ENCODE results near the gene SS18L1. TPM values are rescaled to one million over a fixed set of nuclear protein-coding genes. Genes with fewer than 3 reads are reported as not detected.

The SS18L1 gene
- total RNA-seq, 1 donor from 2014 or later = 16.3 TPM

DNA sequence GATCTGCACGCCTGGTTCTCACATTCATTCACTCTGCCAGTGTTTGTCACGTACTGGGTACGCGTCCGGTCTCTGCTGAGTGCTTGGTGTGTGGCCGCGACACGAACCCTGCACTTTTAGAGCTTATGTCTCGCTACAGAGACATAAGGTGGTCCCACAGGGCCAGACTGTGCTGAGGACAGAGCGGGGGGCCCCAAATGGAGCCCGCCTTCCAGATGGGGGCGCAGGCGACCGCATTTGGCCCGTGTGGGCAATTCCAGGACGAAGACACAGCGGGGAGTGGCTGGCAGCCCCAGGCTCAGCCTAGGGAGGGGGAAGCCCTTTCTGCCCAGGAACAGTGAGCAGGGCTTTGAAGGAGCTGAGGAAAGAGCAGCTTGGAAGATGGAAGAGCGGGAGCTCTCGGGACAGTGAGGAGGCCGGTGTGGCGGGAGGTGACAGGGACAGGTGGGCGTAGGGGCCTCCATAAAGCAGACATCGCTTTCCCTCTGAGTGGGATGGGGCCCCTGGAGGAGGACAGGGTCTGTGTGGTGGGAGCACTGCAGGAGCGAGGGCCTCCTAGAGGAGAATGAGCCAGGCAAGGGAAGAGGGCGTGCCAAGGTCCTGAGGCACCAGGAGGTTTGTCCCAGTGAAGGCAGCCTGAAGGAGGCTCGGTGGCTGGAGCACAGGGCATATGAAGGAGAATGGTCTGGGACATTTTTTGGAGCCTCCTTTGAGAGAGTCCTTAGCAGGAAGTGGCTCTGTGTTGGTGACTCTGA, 31.5 kb downstream of the SS18L1 start:
- Histone ChIP-seq H3K9ac (ENCODE audit: low read length) (no peak overlapping the region), H4K20me1 (ENCODE audit: insufficient read depth, low read length) (no peaks in the 10 kb centered on the region), H3K36me3 (ENCODE audit: insufficient read depth, low read length) (peaks cover 12% of the 10 kb centered on the region), H3K79me2 (ENCODE audit: insufficient read depth, low read length) (no peaks in the 10 kb centered on the region), H3K27ac (ENCODE audit: low read depth, low read length) (no peak overlapping the region), H3K4me1 (ENCODE audit: insufficient read depth, low read length) (no peaks in the 10 kb centered on the region), H3K27me3 (ENCODE audit: insufficient read depth, low read length) (no peaks in the 10 kb centered on the region), H3K9me3 (ENCODE audit: insufficient read depth, low read depth, low read length) (no peaks in the 10 kb centered on the region), H3K4me2 (ENCODE audit: low read length) (no peak overlapping the region), H2AFZ (ENCODE audit: low read depth, low read length) (no peak overlapping the region), H3K4me3 (ENCODE audit: insufficient read depth, low read depth, low read length) (no peak overlapping the region)
- FAIRE-seq = no peak
- DNase-seq (ENCODE audit: low read depth) = no peak
- Mint-ChIP-seq H3K4me3 (ENCODE audit: unreplicated experiment) (no peak overlapping the region), H3K9me3 (ENCODE audit: unreplicated experiment) (no peaks in the 10 kb centered on the region), H3K27ac (ENCODE audit: unreplicated experiment) (no peak overlapping the region), H3K36me3 (ENCODE audit: low read depth, unreplicated experiment) (peaks cover 7% of the 10 kb centered on the region), H3K4me1 (ENCODE audit: low read depth, unreplicated experiment) (no peaks in the 10 kb centered on the region), H3K27me3 (ENCODE audit: low read depth, unreplicated experiment) (no peaks in the 10 kb centered on the region)
- no peak for TF ChIP-seq EZH2 (IDR thresholded peaks at IDR 0.05; ENCODE audit: insufficient read depth, low read length)
- TF ChIP-seq, protein P1, sequence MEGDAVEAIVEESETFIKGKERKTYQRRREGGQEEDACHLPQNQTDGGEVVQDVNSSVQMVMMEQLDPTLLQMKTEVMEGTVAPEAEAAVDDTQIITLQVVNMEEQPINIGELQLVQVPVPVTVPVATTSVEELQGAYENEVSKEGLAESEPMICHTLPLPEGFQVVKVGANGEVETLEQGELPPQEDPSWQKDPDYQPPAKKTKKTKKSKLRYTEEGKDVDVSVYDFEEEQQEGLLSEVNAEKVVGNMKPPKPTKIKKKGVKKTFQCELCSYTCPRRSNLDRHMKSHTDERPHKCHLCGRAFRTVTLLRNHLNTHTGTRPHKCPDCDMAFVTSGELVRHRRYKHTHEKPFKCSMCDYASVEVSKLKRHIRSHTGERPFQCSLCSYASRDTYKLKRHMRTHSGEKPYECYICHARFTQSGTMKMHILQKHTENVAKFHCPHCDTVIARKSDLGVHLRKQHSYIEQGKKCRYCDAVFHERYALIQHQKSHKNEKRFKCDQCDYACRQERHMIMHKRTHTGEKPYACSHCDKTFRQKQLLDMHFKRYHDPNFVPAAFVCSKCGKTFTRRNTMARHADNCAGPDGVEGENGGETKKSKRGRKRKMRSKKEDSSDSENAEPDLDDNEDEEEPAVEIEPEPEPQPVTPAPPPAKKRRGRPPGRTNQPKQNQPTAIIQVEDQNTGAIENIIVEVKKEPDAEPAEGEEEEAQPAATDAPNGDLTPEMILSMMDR (IDR thresholded peaks at IDR 0.05; ENCODE audit: insufficient read depth, low read depth, low read length) = no peak

DNA sequence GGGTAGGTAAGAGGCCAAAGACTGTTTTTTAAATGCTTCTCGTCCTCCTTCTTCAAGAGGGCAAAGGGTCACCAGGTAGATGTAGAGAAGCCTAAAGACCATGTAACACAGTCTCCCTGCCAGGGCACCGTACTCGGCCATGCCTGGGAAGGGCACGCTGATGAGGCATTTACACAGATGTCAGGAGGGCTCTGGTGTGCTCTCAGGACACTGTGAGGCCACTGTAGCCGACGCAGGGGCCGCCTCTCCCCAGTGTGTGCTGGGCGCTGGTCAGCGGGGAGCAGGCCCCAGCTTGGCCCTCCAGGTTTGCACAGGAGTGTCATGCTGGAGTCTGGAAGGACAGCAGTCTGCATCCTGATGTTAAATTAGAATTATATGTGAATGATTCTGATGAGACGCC, 32.1 kb downstream of the SS18L1 start:
- Mint-ChIP-seq H3K9me3 (ENCODE audit: unreplicated experiment) (no peaks in the 10 kb centered on the region), H3K4me3 (ENCODE audit: unreplicated experiment) (no peak overlapping the region), H3K36me3 (ENCODE audit: low read depth, unreplicated experiment) (peaks cover 7% of the 10 kb centered on the region), H3K4me1 (ENCODE audit: low read depth, unreplicated experiment) (no peaks in the 10 kb centered on the region), H3K27me3 (ENCODE audit: low read depth, unreplicated experiment) (no peaks in the 10 kb centered on the region), H3K27ac (ENCODE audit: unreplicated experiment) (no peak overlapping the region)
- Histone ChIP-seq H3K4me1 (ENCODE audit: insufficient read depth, low read length) (no peaks in the 10 kb centered on the region), H4K20me1 (ENCODE audit: insufficient read depth, low read length) (no peaks in the 10 kb centered on the region), H3K79me2 (ENCODE audit: insufficient read depth, low read length) (no peaks in the 10 kb centered on the region), H3K9me3 (ENCODE audit: insufficient read depth, low read depth, low read length) (no peaks in the 10 kb centered on the region), H3K27ac (ENCODE audit: low read depth, low read length) (no peak overlapping the region), H3K4me3 (ENCODE audit: insufficient read depth, low read depth, low read length) (no peak overlapping the region), H3K9ac (ENCODE audit: low read length) (no peak overlapping the region), H3K4me2 (ENCODE audit: low read length) (no peak overlapping the region), H3K27me3 (ENCODE audit: insufficient read depth, low read length) (no peaks in the 10 kb centered on the region), H3K36me3 (ENCODE audit: insufficient read depth, low read length) (peaks cover 12% of the 10 kb centered on the region), H2AFZ (ENCODE audit: low read depth, low read length) (no peak overlapping the region)
- DNase-seq (ENCODE audit: low read depth) = no peak
- TF ChIP-seq EZH2 (IDR thresholded peaks at IDR 0.05; ENCODE audit: insufficient read depth, low read length) = no peak
- TF ChIP-seq, protein P1 (IDR thresholded peaks at IDR 0.05; ENCODE audit: insufficient read depth, low read depth, low read length) = no peak
- no peak for FAIRE-seq

DNA sequence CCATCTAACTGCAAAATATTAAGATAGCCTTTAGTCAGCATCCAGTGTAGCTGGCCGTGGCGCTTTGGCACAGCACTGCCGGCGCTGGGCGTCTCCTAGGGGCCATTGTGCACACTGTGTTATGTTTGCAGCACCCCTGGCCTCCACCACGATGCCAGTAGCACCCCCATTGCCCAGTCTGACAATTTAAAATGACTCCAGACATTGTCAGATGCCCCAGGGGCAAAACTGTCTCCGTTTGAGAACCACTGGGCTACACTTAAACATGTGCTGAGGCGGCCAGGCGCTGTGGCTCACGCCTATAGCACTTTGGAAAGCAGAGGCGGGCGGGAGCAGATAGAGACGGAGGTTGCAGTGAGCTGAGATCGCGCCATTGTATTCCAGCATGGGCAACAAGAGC, 33.3 kb downstream of the SS18L1 start:
- Histone ChIP-seq H3K9me3 (ENCODE audit: insufficient read depth, low read depth, low read length) (no peaks in the 10 kb centered on the region), H3K4me2 (ENCODE audit: low read length) (no peak overlapping the region), H3K9ac (ENCODE audit: low read length) (no peak overlapping the region), H3K27me3 (ENCODE audit: insufficient read depth, low read length) (no peaks in the 10 kb centered on the region), H2AFZ (ENCODE audit: low read depth, low read length) (no peak overlapping the region), H3K36me3 (ENCODE audit: insufficient read depth, low read length) (peaks cover 8% of the 10 kb centered on the region), H4K20me1 (ENCODE audit: insufficient read depth, low read length) (no peaks in the 10 kb centered on the region), H3K4me3 (ENCODE audit: insufficient read depth, low read depth, low read length) (no peak overlapping the region), H3K27ac (ENCODE audit: low read depth, low read length) (no peak overlapping the region), H3K4me1 (ENCODE audit: insufficient read depth, low read length) (peaks cover 3% of the 10 kb centered on the region), H3K79me2 (ENCODE audit: insufficient read depth, low read length) (no peaks in the 10 kb centered on the region)
- no peak overlapping the region for H3K4me3 Mint-ChIP-seq (ENCODE audit: unreplicated experiment)
- no peaks in the 10 kb centered on the region for H3K27me3 Mint-ChIP-seq (ENCODE audit: low read depth, unreplicated experiment)
- no peak overlapping the region for H3K27ac Mint-ChIP-seq (ENCODE audit: unreplicated experiment)
- DNase-seq (ENCODE audit: low read depth) (no peak), FAIRE-seq (no peak)
- H3K36me3 Mint-ChIP-seq (ENCODE audit: low read depth, unreplicated experiment) = peaks cover 7% of the 10 kb centered on the region
- H3K4me1 Mint-ChIP-seq (ENCODE audit: low read depth, unreplicated experiment) = no peaks in the 10 kb centered on the region
- TF ChIP-seq, protein P1 (IDR thresholded peaks at IDR 0.05; ENCODE audit: insufficient read depth, low read depth, low read length) = no peak
- TF ChIP-seq EZH2 (IDR thresholded peaks at IDR 0.05; ENCODE audit: insufficient read depth, low read length) = no peak
- H3K9me3 Mint-ChIP-seq (ENCODE audit: unreplicated experiment) = no peaks in the 10 kb centered on the region

All from astrocyte (in vitro differentiated cells and primary cell).